LNCaP clone FGC (cell line): ENCODE measurements around the gene RGS8.

Source experiments
- DNase-seq: peaks from one replicate; pipeline ENCODE4 v3.0.0-alpha.2; 2011; ENCODE audit warnings: low read depth
- H3K4me3 ChIP-seq: 2 replicates; pipeline ENCODE4 v1.5.1; 2011; ENCODE audit warnings: mild to moderate bottlenecking, low read depth, low read length, control low read depth
- TF ChIP-seq, protein P1 (sequence below): IDR thresholded peaks from 2 replicates; pipeline ENCODE4 v1.5.1; 2012; ENCODE audit warnings: mild to moderate bottlenecking; ENCODE audit not compliant: control insufficient read depth, insufficient read depth; ENCODE audit errors: extremely low read depth

Gene RGS8

DNA sequence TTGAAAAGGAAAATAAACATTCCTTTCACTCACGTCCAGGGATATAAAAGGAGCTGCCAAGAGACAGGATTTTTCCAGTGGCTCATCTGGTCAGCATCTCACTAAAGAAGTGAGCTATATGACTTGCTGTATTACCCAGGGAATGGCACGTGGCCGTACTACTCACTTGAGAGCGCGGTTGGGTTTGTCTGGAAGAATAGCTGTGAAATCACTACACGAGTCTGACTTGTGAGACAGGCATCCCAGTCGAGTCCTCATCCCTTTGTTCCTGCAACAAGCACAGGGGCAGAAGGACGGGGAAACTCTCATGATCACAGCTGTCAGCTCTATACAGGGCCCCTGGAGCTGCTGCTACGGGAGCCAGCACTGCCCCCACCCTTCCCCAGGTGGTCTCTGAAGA is 17.7 kb downstream of the RGS8 start:
- no peak for DNase-seq
- TF ChIP-seq, protein P1, sequence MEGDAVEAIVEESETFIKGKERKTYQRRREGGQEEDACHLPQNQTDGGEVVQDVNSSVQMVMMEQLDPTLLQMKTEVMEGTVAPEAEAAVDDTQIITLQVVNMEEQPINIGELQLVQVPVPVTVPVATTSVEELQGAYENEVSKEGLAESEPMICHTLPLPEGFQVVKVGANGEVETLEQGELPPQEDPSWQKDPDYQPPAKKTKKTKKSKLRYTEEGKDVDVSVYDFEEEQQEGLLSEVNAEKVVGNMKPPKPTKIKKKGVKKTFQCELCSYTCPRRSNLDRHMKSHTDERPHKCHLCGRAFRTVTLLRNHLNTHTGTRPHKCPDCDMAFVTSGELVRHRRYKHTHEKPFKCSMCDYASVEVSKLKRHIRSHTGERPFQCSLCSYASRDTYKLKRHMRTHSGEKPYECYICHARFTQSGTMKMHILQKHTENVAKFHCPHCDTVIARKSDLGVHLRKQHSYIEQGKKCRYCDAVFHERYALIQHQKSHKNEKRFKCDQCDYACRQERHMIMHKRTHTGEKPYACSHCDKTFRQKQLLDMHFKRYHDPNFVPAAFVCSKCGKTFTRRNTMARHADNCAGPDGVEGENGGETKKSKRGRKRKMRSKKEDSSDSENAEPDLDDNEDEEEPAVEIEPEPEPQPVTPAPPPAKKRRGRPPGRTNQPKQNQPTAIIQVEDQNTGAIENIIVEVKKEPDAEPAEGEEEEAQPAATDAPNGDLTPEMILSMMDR = no peak
- no peak overlapping the region for H3K4me3 ChIP-seq

DNA sequence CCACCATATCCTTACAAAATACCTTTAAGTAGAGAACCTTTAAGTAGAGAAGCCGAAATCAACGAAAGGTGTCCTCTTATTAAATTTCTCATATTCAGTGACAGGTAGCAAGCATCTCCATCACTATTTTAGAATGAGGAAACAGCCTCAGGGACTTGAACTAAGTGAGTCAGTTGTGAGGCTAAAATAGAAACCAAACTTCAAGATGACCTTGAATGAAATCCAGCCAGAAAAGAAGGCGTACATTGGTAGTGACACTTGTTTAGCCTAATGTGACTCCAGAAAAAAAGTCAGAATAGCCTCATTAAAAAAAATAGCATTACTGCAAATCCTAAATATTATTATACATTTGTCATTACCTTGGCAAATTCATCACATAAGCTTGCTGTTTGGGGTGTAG is 20.1 kb downstream of the RGS8 start:
- TF ChIP-seq, protein P1 = no peak
- H3K4me3 ChIP-seq = no peak overlapping the region
- DNase-seq = no peak

DNA sequence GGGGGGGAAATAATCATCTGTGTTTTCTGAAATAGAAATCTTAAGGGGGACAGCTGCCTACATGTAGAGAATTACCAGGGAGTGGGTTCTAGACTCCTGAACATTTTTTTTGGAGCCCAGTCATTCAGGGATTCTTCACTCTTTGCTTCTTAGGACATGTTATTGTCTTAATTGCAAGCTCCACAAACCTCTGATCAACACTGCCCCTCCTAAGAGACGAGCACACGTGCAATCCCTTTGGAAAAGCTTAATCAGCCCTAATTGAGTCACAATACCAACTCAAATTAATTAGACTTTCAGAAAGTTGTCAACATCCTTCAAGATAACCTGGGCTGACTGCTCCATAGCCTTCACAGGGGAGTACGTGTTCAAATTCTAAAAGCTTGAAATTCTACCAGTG is 21.4 kb downstream of the RGS8 start:
- TF ChIP-seq, protein P1 = no peak
- DNase-seq = no peak
- no peak overlapping the region for H3K4me3 ChIP-seq

DNA sequence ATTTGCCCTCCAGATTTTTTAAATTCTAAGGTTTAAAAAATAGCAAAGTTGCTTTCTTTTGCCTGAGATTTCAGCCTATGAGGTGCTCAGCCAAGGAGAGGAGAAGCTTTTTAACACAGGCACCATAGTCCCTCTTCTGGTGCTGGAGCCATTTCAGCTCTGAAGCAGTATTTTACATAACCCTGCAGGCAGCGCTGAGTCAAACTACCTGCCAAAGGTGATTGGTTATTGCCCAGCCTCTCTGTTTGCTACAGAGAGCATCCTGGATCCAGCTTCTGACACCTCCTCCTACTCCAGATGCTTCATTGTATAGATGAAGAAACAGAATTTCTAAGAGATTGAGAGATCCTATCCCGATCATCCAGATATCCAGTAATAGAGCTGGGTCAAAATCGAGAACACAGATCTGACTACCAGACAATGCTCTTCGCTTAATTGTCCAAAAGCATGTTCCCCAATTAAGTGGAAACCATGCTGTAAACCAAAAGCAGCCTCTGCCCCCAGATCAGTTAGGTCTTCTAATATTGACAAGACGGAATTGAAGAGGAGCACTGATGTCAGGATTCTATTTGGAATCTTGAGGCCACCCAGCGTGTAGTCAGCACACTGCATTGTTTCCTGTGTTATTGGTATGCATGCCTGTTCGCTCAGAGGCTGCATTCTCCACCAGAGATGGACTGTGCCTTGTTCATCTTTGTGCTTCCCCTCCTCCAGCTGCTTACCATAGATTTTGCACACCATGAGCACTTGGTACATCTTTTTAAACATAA is 22.1 kb downstream of the RGS8 start:
- no peak overlapping the region for H3K4me3 ChIP-seq
- TF ChIP-seq, protein P1 = no peak
- DNase-seq = no peak

DNA sequence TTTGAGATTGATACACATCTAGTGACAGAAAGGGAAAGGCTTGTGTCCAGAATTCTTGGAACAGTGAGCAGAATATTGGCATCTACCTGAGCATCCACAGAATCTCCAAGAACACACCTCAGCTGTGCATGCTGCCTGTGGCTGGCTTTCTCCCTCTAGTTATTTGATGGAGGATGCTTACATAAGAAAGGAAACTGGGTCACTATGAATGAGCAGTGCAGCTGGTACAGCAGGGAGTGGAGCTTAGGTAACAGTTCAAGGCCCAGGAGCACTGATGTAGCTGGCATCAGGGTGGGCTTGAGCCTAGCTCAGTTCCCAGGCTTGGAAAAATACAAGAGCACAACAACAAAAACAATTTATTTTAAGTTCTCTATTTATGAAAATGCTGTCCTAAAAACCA is 26.3 kb downstream of the RGS8 start:
- H3K4me3 ChIP-seq = no peak overlapping the region
- no peak for DNase-seq

DNA sequence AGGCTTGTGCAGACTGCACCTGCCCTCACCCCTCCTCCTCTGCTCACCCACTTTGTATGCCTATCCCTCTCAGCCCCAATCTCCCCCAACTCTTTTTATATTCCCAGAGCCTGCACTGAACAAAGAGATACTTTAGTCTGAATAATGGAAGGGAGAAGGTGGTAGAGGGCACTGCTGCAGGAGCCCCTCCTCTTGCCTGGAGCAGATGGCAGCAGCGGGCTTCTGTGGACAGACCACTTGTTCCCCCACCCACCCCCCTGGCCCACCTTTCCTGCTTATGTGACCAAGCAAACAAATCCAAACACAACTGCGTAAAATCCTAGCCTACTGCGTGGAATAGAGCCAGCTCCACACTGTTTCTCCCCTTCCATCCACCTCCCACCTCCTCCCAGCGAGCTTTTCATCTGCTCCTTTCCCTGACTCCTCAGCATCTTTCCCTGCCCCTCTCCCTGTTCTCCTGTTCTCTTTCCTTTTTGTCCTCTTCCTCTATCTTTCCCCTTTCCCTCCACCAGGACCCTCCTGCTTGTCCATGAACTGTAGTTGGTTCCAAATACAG is 27.5 kb downstream of the RGS8 start:
- no peak for DNase-seq
- H3K4me3 ChIP-seq = no peak overlapping the region
- TF ChIP-seq, protein P1 = no peak

More for the DNA sequence above, 26.3 kb downstream of the RGS8 start:
- TF ChIP-seq, protein P1 = no peak
